Tibial artery (tissue), 4 donors: ENCODE results near the gene WTAP.
A peak's percentile ranks its signal among the peaks of the same experiment; 100 is the strongest.
"Not testable (repeated sequence)": the region's sequence is repeated elsewhere in the genome, so short reads cannot be mapped to it uniquely, and the experiment has no call there.

Experiments used
- DNase-seq, 2 donors: peaks; one replicate each; pipeline ENCODE4 v3.0.0-alpha.2; 2019
- H3K27ac ChIP-seq, 2 donors: fragments of 200-600 bp; sonication (generic) in 1 of 2; 1 replicate in 1 of 2; 2 replicates in 1 of 2; pipeline ENCODE4 v1.5.1; 2018 to 2019; ENCODE audit warnings: mild to moderate bottlenecking in 1 of 2
- H3K27me3 ChIP-seq, 2 donors: fragments of 200-600 bp; sonication (generic) in 1 of 2; one replicate each; pipeline versions ENCODE4 v1.5.1 to v1.6.0; 2016 to 2019
- H3K36me3 ChIP-seq, 3 donors: fragments of 200-600 bp; sonication (generic) in 2 of 3; one replicate each; pipeline ENCODE4 v1.5.1; 2016 to 2019; ENCODE audit warnings: mild to moderate bottlenecking in 2 of 3
- H3K4me1 ChIP-seq, 4 donors: fragments of 200-600 bp; sonication (generic) in 2 of 4; 1 replicate in 3 of 4; 2 replicates in 1 of 4; pipeline ENCODE4 v1.5.1; 2016 to 2019
- H3K4me3 ChIP-seq, 2 donors: fragments of 200-600 bp; sonication (generic) in 1 of 2; 1 replicate in 1 of 2; 2 replicates in 1 of 2; pipeline ENCODE4 v1.5.1; 2018 to 2019; ENCODE audit warnings: mild to moderate bottlenecking in 2 of 2
- H3K9me3 ChIP-seq, 3 donors: fragments of 200-600 bp; sonication (generic) in 1 of 3; one replicate each; pipeline ENCODE4 v1.5.1; 2016 to 2019
- intact Hi-C: fragments of 100-400 bp; cut with DNase I; formaldehyde crosslinking; loops from one replicate; pipeline ENCODE4 v1.15.0; 2023; ENCODE audit warnings: low total_unique reads
- TF ChIP-seq, protein P1 (sequence below), 2 experiments: fragments of 200-600 bp in 1 of 2; fragments of 450-650 bp in 1 of 2; IDR thresholded peaks; one replicate each; pipeline ENCODE4 v1.5.1; 2017 to 2019; ENCODE audit warnings: antibody characterized with exemption in 2 of 2, mild to moderate bottlenecking in 1 of 2, moderate library complexity in 1 of 2

The WTAP gene

DNA sequence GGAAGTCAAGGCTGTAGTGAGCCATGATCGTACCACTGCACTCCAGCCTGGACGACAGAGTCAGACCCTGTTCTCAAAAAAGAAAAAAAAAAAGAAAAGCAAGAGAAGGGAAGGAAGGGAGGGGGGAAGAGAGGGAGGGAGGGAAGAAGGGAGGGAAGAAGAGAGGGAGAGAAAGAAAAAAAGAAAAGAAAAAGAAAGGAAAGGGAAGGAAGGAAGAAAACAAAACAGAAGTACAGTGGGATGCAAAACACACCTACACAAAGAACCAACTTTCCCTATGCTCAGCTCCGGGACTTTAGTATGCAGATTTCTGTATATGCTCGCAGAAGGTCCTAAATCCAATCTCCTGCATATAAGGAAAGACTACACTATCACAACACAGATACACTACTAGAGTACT, 2.5 kb upstream of the WTAP start:
- no peak overlapping the region for H3K27ac ChIP-seq
- peaks cover 0 to 19% (median 11%) of the 10 kb centered on the region in 4 donors for H3K4me1 ChIP-seq
- no peaks in the 10 kb centered on the region for H3K27me3 ChIP-seq
- intact Hi-C loops = loop anchor here (5.0 kb wide), 1 partner anchor 38 kb away; the partner anchor contains the start of gene ACAT2
- H3K4me3 ChIP-seq = no peak overlapping the region
- DNase-seq = no peak
- no peaks in the 10 kb centered on the region for H3K9me3 ChIP-seq
- TF ChIP-seq, protein P1, sequence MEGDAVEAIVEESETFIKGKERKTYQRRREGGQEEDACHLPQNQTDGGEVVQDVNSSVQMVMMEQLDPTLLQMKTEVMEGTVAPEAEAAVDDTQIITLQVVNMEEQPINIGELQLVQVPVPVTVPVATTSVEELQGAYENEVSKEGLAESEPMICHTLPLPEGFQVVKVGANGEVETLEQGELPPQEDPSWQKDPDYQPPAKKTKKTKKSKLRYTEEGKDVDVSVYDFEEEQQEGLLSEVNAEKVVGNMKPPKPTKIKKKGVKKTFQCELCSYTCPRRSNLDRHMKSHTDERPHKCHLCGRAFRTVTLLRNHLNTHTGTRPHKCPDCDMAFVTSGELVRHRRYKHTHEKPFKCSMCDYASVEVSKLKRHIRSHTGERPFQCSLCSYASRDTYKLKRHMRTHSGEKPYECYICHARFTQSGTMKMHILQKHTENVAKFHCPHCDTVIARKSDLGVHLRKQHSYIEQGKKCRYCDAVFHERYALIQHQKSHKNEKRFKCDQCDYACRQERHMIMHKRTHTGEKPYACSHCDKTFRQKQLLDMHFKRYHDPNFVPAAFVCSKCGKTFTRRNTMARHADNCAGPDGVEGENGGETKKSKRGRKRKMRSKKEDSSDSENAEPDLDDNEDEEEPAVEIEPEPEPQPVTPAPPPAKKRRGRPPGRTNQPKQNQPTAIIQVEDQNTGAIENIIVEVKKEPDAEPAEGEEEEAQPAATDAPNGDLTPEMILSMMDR (IDR thresholded peaks at IDR 0.05) = no peak
- H3K36me3 ChIP-seq = no peaks in the 10 kb centered on the region

DNA sequence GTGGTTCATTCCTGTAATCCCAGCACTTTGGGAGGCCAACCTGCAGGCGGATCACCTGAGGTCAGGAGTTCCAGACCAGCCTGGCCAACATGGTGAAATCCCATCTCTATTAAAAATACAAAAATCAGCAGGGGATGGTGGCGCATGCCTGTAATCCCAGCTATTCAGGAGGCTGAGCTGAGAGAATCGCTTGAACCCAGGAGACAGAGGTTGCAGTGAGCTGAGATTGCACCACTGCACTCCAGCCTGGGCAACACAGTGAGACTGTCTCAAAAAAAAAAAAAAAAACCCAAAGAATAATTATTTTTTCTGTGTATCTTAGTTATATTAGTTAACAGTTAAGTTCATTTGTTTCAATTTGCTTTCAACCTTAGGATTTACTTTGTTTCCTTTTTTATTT, 2.1 kb upstream of the WTAP start:
- not testable (repeated sequence) for H3K9me3 ChIP-seq, DNase-seq, H3K36me3 ChIP-seq, H3K4me3 ChIP-seq, H3K27me3 ChIP-seq, H3K27ac ChIP-seq
- intact Hi-C loops = loop anchor here (5.0 kb wide), 1 partner anchor 37 kb away; the partner anchor contains the start of gene ACAT2
- peaks cover 0 to 23% (median 11%) of the 10 kb centered on the region in 4 donors for H3K4me1 ChIP-seq

DNA sequence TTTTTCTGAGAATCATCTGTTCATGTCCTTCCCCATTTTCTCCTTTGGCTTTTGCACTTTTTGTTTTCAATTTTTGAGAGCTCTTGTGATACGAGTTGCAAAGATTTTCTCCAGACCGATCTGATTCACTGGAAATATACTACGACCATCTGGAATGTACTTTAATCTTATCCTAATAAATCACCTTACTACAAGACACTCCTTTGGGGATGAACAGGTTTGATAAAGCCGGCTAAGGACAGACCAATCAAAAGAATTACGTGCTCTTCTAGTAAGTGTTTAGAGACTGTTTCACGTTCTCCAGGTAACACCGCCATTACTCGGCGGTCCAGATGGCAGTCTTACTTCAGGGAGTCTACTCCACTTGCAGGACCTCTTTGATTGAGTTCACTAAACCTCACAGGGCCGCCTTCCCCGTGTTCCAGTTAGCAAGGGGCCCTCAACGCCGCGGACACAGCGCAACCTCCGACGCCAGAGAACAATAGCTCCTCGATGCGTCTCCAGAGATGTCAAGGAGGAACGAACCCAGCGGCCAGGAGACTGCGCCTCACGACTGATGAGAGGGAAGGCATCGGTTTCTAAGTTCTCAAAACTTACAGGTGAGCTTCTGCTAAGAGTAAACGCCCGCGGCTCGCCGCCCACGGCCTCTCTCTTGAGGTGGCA, 920 bp upstream of the WTAP start:
- Histone ChIP-seq H3K4me1 (peaks cover 0 to 35% (median 20%) of the 10 kb centered on the region in 4 donors), H3K27ac (peak overlapping the region; percentile 99), H3K27me3 (no peaks in the 10 kb centered on the region), H3K9me3 (no peaks in the 10 kb centered on the region), H3K4me3 (peak overlapping the region; percentile 84 to 96), H3K36me3 (no peaks in the 10 kb centered on the region)
- intact Hi-C loops = loop anchor here (2.0 to 5.0 kb wide), 3 partner anchors 34 to 62 kb away; partner anchors contain the start of genes ACAT2, SOD2 and TCP1
- TF ChIP-seq, protein P1 (IDR thresholded peaks at IDR 0.05) = no peak
- no peak for DNase-seq

DNA sequence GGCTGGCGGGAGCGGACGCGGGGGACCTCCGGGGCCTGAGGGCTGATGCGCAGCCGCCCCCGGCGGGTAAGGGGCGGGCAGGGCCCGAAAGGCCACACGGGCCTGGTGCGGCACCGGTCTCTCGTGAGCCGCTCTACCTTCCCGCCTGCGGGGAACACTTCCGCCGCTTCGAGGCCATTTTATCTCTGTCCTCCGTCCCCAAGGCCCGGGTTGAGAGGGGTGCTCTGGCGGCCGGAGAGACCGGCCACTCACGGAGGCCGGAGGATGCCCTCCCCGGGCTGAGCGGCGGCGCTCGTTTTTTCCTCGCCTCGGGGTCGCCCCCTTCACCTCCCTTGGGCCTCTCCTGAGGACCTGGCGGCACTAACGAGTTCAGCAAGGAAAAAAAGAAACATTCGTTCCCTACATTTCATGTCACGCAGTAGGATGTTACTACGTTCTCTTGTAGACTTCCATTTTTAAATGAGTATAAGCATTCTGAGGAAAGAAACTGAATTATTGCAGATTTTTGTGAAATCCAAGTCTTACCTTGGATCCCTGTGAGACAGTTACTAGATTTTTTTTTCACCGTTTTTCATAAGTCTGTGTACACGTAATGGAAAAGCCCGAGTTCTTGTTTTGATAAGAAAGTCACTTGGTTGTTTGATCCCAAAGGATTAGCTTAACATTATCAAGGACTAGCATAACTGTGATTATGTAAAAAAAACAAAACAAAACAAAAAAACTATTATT, 575 bp downstream of the WTAP start:
- peaks cover 0 to 50% (median 25%) of the 10 kb centered on the region in 4 donors for H3K4me1 ChIP-seq
- TF ChIP-seq, protein P1 (IDR thresholded peaks at IDR 0.05) = no peak
- intact Hi-C loops = loop anchor here (2.0 to 5.0 kb wide), 3 partner anchors 34 to 61 kb away; partner anchors contain the start of genes ACAT2, SOD2 and TCP1
- H3K9me3 ChIP-seq = no peaks in the 10 kb centered on the region
- DNase-seq = no peak
- H3K27ac ChIP-seq = peak overlapping the region; percentile 99
- no peaks in the 10 kb centered on the region for H3K27me3 ChIP-seq
- peak overlapping the region; percentile 84 to 96 for H3K4me3 ChIP-seq
- H3K36me3 ChIP-seq = no peaks in the 10 kb centered on the region

DNA sequence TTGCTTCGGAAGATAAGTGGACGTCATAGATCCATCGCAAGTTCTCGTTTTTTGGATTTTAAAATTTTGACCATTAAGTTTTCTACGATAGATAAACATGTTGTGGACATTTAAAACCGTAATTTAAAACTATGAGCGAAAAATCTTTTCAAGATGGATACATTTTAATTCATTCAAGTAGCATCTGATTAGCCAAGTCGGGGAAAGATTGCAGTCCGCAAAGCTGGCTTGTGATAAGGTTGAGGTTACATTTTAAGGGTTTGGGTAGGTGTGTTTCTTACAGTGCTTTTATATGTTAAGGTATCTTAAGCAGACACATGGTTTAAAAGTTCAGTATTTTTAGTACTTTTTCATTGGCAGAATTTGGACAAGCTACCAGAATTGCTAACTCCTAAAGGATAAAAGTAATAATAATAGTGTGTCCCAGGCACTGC, 1.2 kb downstream of the WTAP start:
- peak overlapping the region; percentile 84 to 96 for H3K4me3 ChIP-seq
- intact Hi-C loops = loop anchor here (5.0 kb wide), 1 partner anchor 34 kb away; the partner anchor contains the start of gene ACAT2
- peak overlapping the region; percentile 99 for H3K27ac ChIP-seq
- peaks cover 0 to 57% (median 28%) of the 10 kb centered on the region in 4 donors for H3K4me1 ChIP-seq
- DNase-seq = no peak
- H3K27me3 ChIP-seq = no peaks in the 10 kb centered on the region
- H3K36me3 ChIP-seq = no peaks in the 10 kb centered on the region
- TF ChIP-seq, protein P1 (IDR thresholded peaks at IDR 0.05) = no peak
- no peaks in the 10 kb centered on the region for H3K9me3 ChIP-seq
